Activated CD4-positive, alpha-beta T cell treated with anti-CD3 and anti-CD28 coated beads for 1 hour (primary cell): ENCODE results near the gene ARAP2.

ENCODE experiments used
- DNase-seq: peaks from one replicate; pipeline ENCODE4 v3.0.0-alpha.2; 2020

ARAP2 gene

GRCh38 chr4:36099509-36099908, 144.8 kb downstream of the ARAP2 start:
- no peak for DNase-seq

- DNase-seq, result no peak
These were observed 149.3 kb downstream of the ARAP2 start for GRCh38 chr4:36094995-36095394.

- DNase-seq, result no peak
These were observed 152.3 kb downstream of the ARAP2 start for GRCh38 chr4:36091997-36092396.

- DNase-seq, result no peak
These were observed 155.8 kb downstream of the ARAP2 start for GRCh38 chr4:36088542-36088941.

- DNase-seq, result no peak
These were observed 158.0 kb downstream of the ARAP2 start for GRCh38 chr4:36086261-36086786.

GRCh38 chr4:36082817-36083216, 161.5 kb downstream of the ARAP2 start:
- no peak for DNase-seq

- no peak for DNase-seq
These were observed 163.1 kb downstream of the ARAP2 start for GRCh38 chr4:36081185-36081584.

GRCh38 chr4:36079666-36080065, 164.6 kb downstream of the ARAP2 start:
- no peak for DNase-seq

- no peak for DNase-seq
These were observed 166.0 kb downstream of the ARAP2 start for GRCh38 chr4:36078319-36078718.

- DNase-seq, result no peak
These were observed 171.8 kb downstream of the ARAP2 start for GRCh38 chr4:36072529-36072928.

GRCh38 chr4:36067116-36067515, 177.2 kb downstream of the ARAP2 start:
- no peak for DNase-seq

- DNase-seq, result no peak
These were observed 178.9 kb downstream of the ARAP2 start for GRCh38 chr4:36065274-36065871.

GRCh38 chr4:36064117-36064516, 180.2 kb downstream of the ARAP2 start:
- no peak for DNase-seq

GRCh38 chr4:36056136-36056535, 188.2 kb downstream of the ARAP2 start:
- no peak for DNase-seq

- no peak for DNase-seq
These were observed 189.5 kb downstream of the ARAP2 start for GRCh38 chr4:36054694-36055422.

- DNase-seq, result no peak
These were observed 190.4 kb downstream of the ARAP2 start for GRCh38 chr4:36053930-36054329.

GRCh38 chr4:36051634-36052033, 192.7 kb downstream of the ARAP2 start:
- no peak for DNase-seq

- no peak for DNase-seq
These were observed 198.3 kb downstream of the ARAP2 start for GRCh38 chr4:36046026-36046425.

- no peak for DNase-seq
These were observed 200.4 kb downstream of the ARAP2 start for GRCh38 chr4:36043901-36044300.

- DNase-seq, result no peak
These were observed 201.1 kb downstream of the ARAP2 start for GRCh38 chr4:36043241-36043640.

GRCh38 chr4:36042122-36042970, 202.0 kb downstream of the ARAP2 start:
- DNase-seq, result no peak

- DNase-seq, result no peak
These were observed 203.0 kb downstream of the ARAP2 start for GRCh38 chr4:36041340-36041739.

- no peak for DNase-seq
These were observed 205.3 kb downstream of the ARAP2 start for GRCh38 chr4:36039026-36039425.

- DNase-seq, result no peak
These were observed 205.8 kb downstream of the ARAP2 start for GRCh38 chr4:36038491-36038890.
